HG03280 (cell line): ENCODE measurements around the gene TRDN.
"Not testable (repeated sequence)": the region's sequence is repeated elsewhere in the genome, so short reads cannot be mapped to it uniquely, and the experiment has no call there.

Experiments used
- ATAC-seq: cut with Tn5 transposase; IDR thresholded peaks from one replicate; pipeline ENCODE4 v1.9.1; 2021; ENCODE audit warnings: mild to moderate bottlenecking, moderate library complexity; ENCODE audit not compliant: unreplicated experiment

The TRDN gene

GRCh38 chr6:123564361-123564760 lies 72.4 kb downstream of the TRDN start:
- ATAC-seq, result no peak

DNA sequence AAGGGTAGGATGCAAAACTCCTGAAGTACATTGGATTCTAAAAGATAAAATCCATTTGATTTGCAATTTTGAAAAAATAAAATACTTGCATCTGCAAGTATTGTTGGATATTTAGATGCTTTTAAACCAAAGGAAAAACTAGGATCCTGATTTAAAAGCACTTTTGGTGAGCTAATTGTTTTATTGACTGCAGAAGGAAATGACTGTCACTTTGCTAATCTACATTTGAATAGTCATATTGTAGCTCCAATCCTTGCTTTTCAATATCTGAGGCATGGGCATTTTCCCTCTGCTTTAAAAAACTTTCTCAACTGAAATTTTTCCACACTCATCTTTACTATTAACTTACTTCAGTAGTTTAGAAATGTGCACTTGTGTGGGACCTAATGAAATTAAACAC lies 74.1 kb downstream of the TRDN start:
- no peak for ATAC-seq

DNA sequence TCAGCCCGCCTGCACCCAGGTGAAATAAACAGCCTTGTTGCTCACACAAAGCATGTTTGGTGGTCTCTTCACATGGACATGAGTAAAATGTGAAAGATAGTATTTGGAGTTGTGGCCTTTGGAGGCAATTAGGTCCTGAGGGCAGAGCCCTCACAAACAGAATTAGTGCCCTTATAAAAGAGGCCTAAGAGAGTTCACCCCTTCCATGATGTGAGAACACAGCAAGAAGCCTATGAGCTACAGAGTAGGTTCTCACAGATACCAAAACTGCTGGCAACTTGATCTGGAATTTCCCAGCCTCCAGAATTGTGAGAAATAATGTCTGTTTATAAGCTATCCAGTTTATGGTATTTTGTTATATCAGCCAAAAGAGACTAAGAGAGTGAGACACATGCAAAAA lies 74.5 kb downstream of the TRDN start:
- ATAC-seq, result no peak

GRCh38 chr6:123559816-123560215 lies 76.9 kb downstream of the TRDN start:
- ATAC-seq, result not testable (repeated sequence)

- not testable (repeated sequence) for ATAC-seq
Observed at GRCh38 chr6:123557474-123557873, 79.3 kb downstream of the TRDN start.

DNA sequence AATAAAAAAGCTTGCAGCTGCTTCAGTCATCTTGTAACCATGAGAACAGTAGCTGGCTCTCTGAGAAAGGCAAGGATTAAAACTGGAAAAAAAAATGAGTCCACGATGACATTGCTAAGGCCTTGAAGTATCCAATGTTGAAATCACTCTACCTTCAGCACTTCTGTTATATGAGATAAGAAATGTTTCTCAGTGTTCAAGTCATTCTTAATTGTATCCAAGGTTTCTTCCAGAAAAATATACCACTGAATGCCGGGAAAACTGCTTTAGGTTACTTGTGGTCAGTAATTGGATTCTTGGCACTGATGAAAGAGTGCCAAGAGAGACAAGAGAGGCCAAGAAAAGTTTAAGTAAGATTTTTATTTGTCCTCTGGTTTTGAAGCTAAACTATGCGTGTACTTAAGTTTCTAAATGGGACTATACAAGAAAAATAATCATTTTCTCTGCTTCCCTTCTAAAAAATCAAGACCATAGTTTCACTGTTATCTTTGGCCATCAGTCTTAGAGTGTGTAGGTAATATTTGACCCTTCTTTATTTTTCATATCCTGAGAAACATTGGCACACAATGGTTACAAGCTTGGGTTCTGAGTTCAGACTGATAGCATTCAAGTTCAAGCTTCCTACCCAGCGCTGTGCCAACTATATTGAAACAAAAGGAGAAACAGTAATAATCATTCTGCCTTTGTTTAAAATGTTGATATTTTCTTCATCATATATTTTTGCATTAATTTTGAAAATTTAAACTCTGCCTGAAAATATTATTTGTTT lies 84.6 kb downstream of the TRDN start:
- ATAC-seq, result no peak

DNA sequence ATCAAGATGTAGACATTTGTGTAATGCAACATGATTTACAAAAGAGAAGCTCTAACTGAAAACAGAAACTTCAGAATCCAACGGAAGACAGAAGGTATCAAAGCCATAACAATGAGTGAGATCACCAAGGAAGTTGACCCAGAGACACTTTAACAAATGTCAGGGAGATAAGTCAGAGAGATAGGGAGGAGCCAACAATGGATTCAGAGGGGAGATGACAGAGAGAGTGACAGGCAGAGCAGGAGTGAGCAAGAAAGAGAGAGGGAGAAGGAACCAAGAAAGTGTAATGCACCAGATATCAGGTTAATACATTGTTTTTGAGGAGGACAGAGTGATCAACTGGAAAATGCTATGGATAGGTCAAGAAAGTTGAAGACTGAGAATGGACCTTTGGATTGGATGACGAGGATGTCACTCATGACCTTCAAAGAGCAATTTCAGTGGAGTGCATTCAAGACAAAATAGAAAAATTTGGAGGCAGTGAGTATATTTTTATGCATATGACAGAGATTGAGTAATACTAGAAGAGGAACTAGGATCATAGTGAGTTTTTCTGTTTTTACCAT lies 86.6 kb downstream of the TRDN start:
- no peak for ATAC-seq

DNA sequence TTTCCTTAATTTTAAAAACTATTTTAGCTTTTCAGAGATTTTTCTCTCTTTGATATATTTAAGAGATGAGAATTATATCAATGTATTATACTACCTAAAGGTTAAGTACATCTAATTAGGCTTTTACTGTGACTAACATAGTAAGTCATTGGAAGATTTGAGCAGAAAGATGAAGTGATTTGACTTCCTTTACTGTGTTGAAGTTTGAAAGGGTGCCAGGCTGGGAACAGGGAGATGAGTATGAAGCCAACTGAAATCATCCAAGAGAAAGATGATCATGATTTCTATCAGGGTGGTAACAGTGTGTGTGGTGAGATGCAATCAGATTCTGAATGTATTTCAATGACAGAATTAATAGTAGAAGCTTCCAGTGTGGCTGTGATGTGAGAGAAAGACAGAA lies 87.3 kb downstream of the TRDN start:
- no peak for ATAC-seq

GRCh38 chr6:123547216-123547978 lies 89.4 kb downstream of the TRDN start:
- no peak for ATAC-seq

- no peak for ATAC-seq
Observed at GRCh38 chr6:123546537-123546936, 90.2 kb downstream of the TRDN start.

GRCh38 chr6:123541462-123541861 lies 95.3 kb downstream of the TRDN start:
- ATAC-seq, result no peak

- ATAC-seq, result no peak
Observed at GRCh38 chr6:123533862-123534648, 102.7 kb downstream of the TRDN start.

GRCh38 chr6:123529843-123530242 lies 106.9 kb downstream of the TRDN start:
- no peak for ATAC-seq

DNA sequence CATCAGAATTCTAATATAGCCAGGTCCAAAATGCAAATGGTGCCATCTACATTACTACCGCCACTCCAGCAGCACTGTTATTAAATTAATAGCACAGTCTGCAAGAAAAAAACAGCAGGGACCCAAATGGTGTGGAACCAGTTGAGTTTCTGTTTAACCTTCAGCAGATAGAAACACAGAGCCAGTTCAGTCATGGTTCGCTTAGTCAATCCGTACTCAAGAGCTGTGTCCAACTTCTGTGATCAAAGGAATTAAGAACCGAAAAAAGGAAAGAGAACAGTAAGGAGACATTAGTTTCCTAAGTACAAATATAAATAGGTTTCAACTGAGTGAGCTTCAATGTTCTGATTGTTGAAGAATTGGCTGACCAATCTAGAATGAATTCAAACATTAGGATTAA lies 107.7 kb downstream of the TRDN start:
- ATAC-seq, result no peak

DNA sequence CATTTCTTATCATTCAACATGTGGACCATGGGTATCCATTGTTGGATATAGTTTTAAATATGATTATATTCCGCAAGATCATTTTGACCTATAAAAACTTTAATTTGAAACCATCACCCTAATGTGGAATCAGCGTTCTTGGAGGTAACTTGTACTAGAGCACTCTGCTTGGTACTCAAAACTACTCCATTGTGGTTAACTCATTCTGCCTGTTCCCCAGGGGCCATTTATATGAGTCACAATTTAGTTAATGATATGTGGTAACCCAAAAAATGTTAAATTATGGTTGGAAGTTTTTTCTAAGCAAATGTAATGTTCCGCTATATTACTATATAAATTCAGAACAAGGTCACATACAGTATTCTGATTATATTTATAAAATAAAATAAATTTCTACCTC lies 109.3 kb downstream of the TRDN start:
- ATAC-seq, result no peak

DNA sequence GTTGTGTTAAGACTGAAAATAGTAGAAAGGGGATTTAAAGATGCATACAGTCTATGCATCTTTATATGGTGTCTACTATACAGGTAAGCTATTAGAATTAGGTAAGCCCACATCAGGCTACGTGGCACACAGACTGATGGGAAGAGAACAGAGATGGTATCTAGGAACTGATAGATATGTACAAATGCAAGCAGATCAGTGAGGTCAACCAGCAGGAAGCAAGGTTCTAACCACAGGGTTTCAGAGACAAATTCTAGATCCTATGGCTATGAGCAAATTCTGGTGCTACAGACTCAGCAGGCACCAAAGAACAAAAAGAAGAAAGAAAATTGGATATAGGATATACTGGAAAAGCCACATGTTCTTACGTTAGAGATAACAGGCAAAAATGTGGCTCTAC lies 110.6 kb downstream of the TRDN start:
- ATAC-seq, result peak; percentile 49

GRCh38 chr6:123524781-123525180 lies 112.0 kb downstream of the TRDN start:
- no peak for ATAC-seq

- ATAC-seq, result no peak
Observed at GRCh38 chr6:123520217-123520616, 116.5 kb downstream of the TRDN start.

- ATAC-seq, result no peak
Observed at GRCh38 chr6:123519189-123519505, 117.6 kb downstream of the TRDN start.

GRCh38 chr6:123518441-123519188 lies 118.1 kb downstream of the TRDN start:
- no peak for ATAC-seq

GRCh38 chr6:123515715-123516114 lies 121.0 kb downstream of the TRDN start:
- ATAC-seq, result no peak
